ENCODE data around the gene XCL2. TPM values are rescaled to one million over a fixed set of nuclear protein-coding genes. Genes with fewer than 3 reads are reported as not detected.

XCL2 gene
- total RNA-seq, 1 experiment from 2014 or later: not detected

Other genes with a start within 250 kb of the XCL2 start
- gene XCL1, start 32.6 kb upstream of the XCL2 start, total RNA-seq (2014; rRNA removed): not detected in 2 replicates
- not detected in 2 replicates for gene DPT, start 185.2 kb upstream of the XCL2 start, total RNA-seq (2014; rRNA removed)